NCI-H187 (cell line): ENCODE data around the gene SMYD5.
A peak's percentile ranks its signal among the peaks of the same experiment; 100 is the strongest.

ENCODE experiments used
- DNase-seq, 2 experiments: peaks; one replicate each; lab custom pipeline; 2025; lab: John Stamatoyannopoulos, UW

SMYD5 gene

GRCh38 chr2:73205611-73206010, 8.4 kb upstream of the SMYD5 start:
- no peak for DNase-seq

GRCh38 chr2:73208258-73208657, 5.8 kb upstream of the SMYD5 start:
- DNase-seq = no peak

- no peak for DNase-seq
These were observed 4.0 kb upstream of the SMYD5 start for GRCh38 chr2:73210019-73210418.

- no peak for DNase-seq
These were observed 3.3 kb upstream of the SMYD5 start for GRCh38 chr2:73210696-73211095.

GRCh38 chr2:73212098-73212447, 2.0 kb upstream of the SMYD5 start:
- DNase-seq = no peak

GRCh38 chr2:73212448-73213176, 1.4 kb upstream of the SMYD5 start:
- peak; percentile 3 to 11 for DNase-seq

GRCh38 chr2:73215254-73215653, 1.2 kb downstream of the SMYD5 start:
- no peak for DNase-seq

- DNase-seq = no peak
These were observed 3.1 kb downstream of the SMYD5 start for GRCh38 chr2:73217160-73217559.

GRCh38 chr2:73217826-73218225, 3.8 kb downstream of the SMYD5 start:
- no peak for DNase-seq

GRCh38 chr2:73218298-73218697, 4.3 kb downstream of the SMYD5 start:
- no peak for DNase-seq

GRCh38 chr2:73223821-73224220, 9.8 kb downstream of the SMYD5 start:
- no peak for DNase-seq

GRCh38 chr2:73225513-73226360, 11.7 kb downstream of the SMYD5 start:
- DNase-seq = no peak

- DNase-seq = no peak
These were observed 13.0 kb downstream of the SMYD5 start for GRCh38 chr2:73227086-73227485.

GRCh38 chr2:73228631-73229030, 14.6 kb downstream of the SMYD5 start:
- no peak for DNase-seq

- DNase-seq = no peak
These were observed 18.5 kb downstream of the SMYD5 start for GRCh38 chr2:73232403-73233153.

- peak; percentile 74 to 93 for DNase-seq
These were observed 19.3 kb downstream of the SMYD5 start, which contains the start of gene PRADC1 for GRCh38 chr2:73233154-73233931. Gene PRADC1 (minus strand): TSS chr2:73233239. CDS start chr2:73233160, 79 bp downstream.

- DNase-seq = peak; percentile 39 to 55
These were observed 20.1 kb downstream of the SMYD5 start, which contains the start of gene CCT7 for GRCh38 chr2:73233932-73234832. Gene CCT7 (plus strand): TSS chr2:73234308. CDS start chr2:73234379, 71 bp downstream.

GRCh38 chr2:73235315-73236028, 21.4 kb downstream of the SMYD5 start:
- no peak for DNase-seq

GRCh38 chr2:73237168-73237567, 23.1 kb downstream of the SMYD5 start:
- DNase-seq = no peak

GRCh38 chr2:73238149-73238548, 24.1 kb downstream of the SMYD5 start:
- no peak for DNase-seq
